ENCODE results near the gene MSI2. TPM values are rescaled to one million over a fixed set of nuclear protein-coding genes. Genes with fewer than 3 reads are reported as not detected.

The MSI2 gene
- total RNA-seq, 2 experiments from 2014 or later: 117 to 120 TPM

DNA sequence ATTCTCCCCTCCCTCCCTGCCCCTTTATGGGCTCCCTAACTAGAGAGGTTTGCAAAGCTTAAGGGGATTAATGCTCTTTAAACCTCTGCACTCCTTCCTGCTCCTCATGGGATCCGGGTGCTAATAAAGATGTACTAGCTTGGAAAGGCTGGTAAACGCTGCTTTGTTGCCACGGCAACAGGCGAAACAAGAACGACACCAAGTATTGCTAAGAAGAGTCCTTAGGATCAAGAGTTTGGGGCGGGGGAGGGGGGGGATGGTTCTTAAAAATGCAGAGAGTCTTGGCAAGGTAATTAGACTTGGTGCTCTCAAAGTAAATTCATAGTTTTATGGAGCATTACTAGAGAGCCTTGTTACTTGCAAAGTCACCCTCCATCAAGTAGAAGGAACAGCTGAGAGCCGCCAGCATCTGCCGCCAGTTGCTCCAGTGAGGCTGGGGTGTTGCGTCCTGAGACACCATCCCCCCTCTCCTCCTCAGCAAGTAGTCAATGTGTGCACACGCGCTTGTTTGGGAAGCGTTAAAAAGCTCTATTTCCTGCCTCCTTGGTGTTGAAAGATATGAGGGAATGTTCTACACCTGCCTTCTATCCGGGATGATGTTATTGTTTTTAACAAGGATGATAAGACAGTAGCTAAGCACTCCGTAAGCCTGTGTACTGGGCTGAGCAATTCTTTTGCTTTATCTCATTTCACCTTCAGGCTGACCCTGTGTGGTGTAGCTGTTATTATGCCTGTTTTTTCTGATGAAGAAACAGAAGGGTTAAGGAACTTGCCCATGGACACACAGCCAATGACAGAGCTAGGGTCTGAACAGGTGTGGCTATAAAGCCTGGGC is 297.9 kb downstream of the MSI2 start:
- DNase-seq: no peak
- no peaks in the 10 kb centered on the region for H3K27me3 Mint-ChIP-seq
- ATAC-seq: no peak
- H3K9me3 Mint-ChIP-seq (ENCODE audit: low read depth): no peaks in the 10 kb centered on the region
- no peaks in the 10 kb centered on the region for H3K36me3 Mint-ChIP-seq
- CTCF ChIA-PET: interaction anchor here (0.9 to 1.4 kb wide), 2 partner anchors 43 to 118 kb away, joined by 3 to 5 read pairs; no protein-coding TSS in a partner anchor
- no peak overlapping the region for H3K4me3 Mint-ChIP-seq
- no peak overlapping the region for H3K27ac Mint-ChIP-seq
- no peaks in the 10 kb centered on the region for H3K4me1 Mint-ChIP-seq

- Mint-ChIP-seq H3K9me3 (ENCODE audit: low read depth) (no peaks in the 10 kb centered on the region), H3K4me3 (no peak overlapping the region), H3K27ac (no peak overlapping the region), H3K27me3 (no peaks in the 10 kb centered on the region), H3K36me3 (no peaks in the 10 kb centered on the region), H3K4me1 (no peaks in the 10 kb centered on the region)
- no peak for ATAC-seq
- CTCF ChIA-PET: interaction anchor here (1.4 kb wide), 1 partner anchor 43 kb away, joined by 5 read pairs; no protein-coding TSS in a partner anchor
- no peak for DNase-seq
Measured at GRCh38 chr17:57554826-57555635, 298.7 kb downstream of the MSI2 start.

DNA sequence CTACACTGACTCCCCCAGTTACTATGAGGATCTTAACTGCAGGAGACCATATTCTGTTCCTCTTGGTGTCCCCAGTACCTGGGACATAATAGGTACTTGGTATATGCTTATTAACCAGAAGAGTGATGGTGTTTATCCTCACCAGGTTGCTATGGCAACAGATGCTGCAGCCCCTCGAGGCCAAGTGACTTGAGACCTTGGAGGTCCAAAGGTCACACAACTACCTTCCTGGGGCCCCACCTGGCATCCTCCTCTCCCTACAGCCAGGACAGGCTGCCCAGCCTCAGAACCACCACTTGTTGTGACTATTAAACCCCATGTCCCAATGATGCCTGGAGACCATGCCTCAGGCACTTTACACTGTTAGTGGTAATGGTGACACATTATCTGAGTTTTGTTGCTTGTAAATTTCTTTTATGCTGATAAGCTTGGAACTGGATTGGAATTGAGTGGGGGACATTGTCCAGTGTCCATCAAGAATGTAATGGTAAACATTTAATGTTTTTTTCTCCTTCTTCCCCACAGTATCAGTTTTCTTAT is 299.4 kb downstream of the MSI2 start:
- CTCF ChIA-PET: interaction anchor here (1.3 kb wide), 1 partner anchor 116 kb away, joined by 4 read pairs; no protein-coding TSS in a partner anchor
- H3K9me3 Mint-ChIP-seq (ENCODE audit: low read depth): no peaks in the 10 kb centered on the region
- H3K27me3 Mint-ChIP-seq: no peaks in the 10 kb centered on the region
- DNase-seq (no peak), ATAC-seq (no peak)
- peaks cover 1% of the 10 kb centered on the region for H3K4me1 Mint-ChIP-seq
- no peaks in the 10 kb centered on the region for H3K36me3 Mint-ChIP-seq
- H3K27ac Mint-ChIP-seq: no peak overlapping the region
- no peak overlapping the region for H3K4me3 Mint-ChIP-seq

- no peaks in the 10 kb centered on the region for H3K9me3 Mint-ChIP-seq (ENCODE audit: low read depth)
- peaks cover 4% of the 10 kb centered on the region for H3K4me1 Mint-ChIP-seq
- no peak overlapping the region for H3K4me3 Mint-ChIP-seq
- no peak for DNase-seq
- CTCF ChIA-PET: interaction anchor here (1.3 kb wide), 1 partner anchor 116 kb away, joined by 4 read pairs; no protein-coding TSS in a partner anchor
- no peak overlapping the region for H3K27ac Mint-ChIP-seq
- no peaks in the 10 kb centered on the region for H3K36me3 Mint-ChIP-seq
- no peak for ATAC-seq
- H3K27me3 Mint-ChIP-seq: no peaks in the 10 kb centered on the region
Measured at GRCh38 chr17:57556320-57556719, 300.0 kb downstream of the MSI2 start.

GRCh38 chr17:57556977-57557376 is 300.7 kb downstream of the MSI2 start:
- no peaks in the 10 kb centered on the region for H3K9me3 Mint-ChIP-seq (ENCODE audit: low read depth)
- no peaks in the 10 kb centered on the region for H3K36me3 Mint-ChIP-seq
- DNase-seq: no peak
- ATAC-seq: no peak
- no peaks in the 10 kb centered on the region for H3K27me3 Mint-ChIP-seq
- H3K27ac Mint-ChIP-seq: no peak overlapping the region
- H3K4me3 Mint-ChIP-seq: no peak overlapping the region
- H3K4me1 Mint-ChIP-seq: peaks cover 4% of the 10 kb centered on the region
- CTCF ChIA-PET: interaction anchor here (1.3 kb wide), 1 partner anchor 115 kb away, joined by 4 read pairs; no protein-coding TSS in a partner anchor

DNA sequence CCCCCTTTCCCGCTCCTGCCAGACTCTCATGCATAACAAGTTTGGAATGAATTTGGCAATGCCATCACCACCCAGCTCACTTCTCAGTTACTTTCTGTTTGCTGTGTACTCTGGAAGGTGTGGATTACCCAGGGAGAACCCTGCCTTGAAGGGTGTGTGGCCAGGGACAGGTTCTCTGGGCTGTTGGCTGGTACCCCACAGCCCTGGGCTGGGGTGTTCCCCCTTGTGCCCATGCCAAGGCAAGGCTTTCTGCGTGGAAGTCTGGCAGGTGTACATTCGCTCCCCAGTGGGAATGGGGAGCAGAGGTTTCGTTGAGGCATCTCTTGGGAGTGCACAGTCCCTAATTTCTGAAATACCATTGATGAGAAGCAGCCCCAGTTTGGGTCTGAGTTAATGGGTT is 301.1 kb downstream of the MSI2 start:
- Mint-ChIP-seq H3K36me3 (no peaks in the 10 kb centered on the region), H3K27ac (no peak overlapping the region), H3K4me3 (no peak overlapping the region), H3K9me3 (ENCODE audit: low read depth) (no peaks in the 10 kb centered on the region), H3K4me1 (peaks cover 4% of the 10 kb centered on the region), H3K27me3 (no peaks in the 10 kb centered on the region)
- ATAC-seq (no peak), DNase-seq (no peak)
- CTCF ChIA-PET: no interaction called here

GRCh38 chr17:57557834-57558681 is 301.7 kb downstream of the MSI2 start:
- H3K4me1 Mint-ChIP-seq: peaks cover 4% of the 10 kb centered on the region
- H3K27ac Mint-ChIP-seq: no peak overlapping the region
- no peaks in the 10 kb centered on the region for H3K27me3 Mint-ChIP-seq
- H3K4me3 Mint-ChIP-seq: no peak overlapping the region
- no peaks in the 10 kb centered on the region for H3K9me3 Mint-ChIP-seq (ENCODE audit: low read depth)
- CTCF ChIA-PET: no interaction called here
- no peak for DNase-seq
- no peak for ATAC-seq
- H3K36me3 Mint-ChIP-seq: no peaks in the 10 kb centered on the region

DNA sequence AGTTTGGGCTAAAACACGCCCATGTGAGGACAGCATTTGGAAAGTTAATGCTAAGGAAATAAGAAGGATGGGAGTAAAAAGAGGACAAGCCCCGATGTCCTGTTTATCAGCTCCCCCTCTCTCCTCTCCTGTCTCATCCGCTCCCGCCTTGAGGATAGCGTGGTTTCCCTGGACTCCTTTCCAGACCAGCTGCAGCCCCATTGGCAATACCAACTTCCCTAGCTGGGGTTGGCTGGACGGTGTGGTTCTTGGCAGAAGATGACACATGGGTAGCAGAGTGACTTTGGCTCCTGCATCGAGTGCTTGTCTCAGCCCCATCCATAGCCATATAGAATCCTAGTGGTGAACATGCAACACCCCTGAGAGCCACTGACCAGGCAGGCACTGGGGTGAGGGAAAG is 302.9 kb downstream of the MSI2 start:
- CTCF ChIA-PET: interaction anchor here (1.2 kb wide), 1 partner anchor 31 kb away, joined by 3 read pairs; no protein-coding TSS in a partner anchor
- no peak for DNase-seq
- Mint-ChIP-seq H3K4me1 (peaks cover 4% of the 10 kb centered on the region), H3K36me3 (no peaks in the 10 kb centered on the region), H3K27me3 (no peaks in the 10 kb centered on the region), H3K4me3 (no peak overlapping the region), H3K27ac (no peak overlapping the region), H3K9me3 (ENCODE audit: low read depth) (no peaks in the 10 kb centered on the region)
- ATAC-seq: no peak

- H3K4me3 Mint-ChIP-seq: no peak overlapping the region
- ATAC-seq: no peak
- no peaks in the 10 kb centered on the region for H3K27me3 Mint-ChIP-seq
Measured at GRCh38 chr17:57559634-57560318, 303.5 kb downstream of the MSI2 start.

DNA sequence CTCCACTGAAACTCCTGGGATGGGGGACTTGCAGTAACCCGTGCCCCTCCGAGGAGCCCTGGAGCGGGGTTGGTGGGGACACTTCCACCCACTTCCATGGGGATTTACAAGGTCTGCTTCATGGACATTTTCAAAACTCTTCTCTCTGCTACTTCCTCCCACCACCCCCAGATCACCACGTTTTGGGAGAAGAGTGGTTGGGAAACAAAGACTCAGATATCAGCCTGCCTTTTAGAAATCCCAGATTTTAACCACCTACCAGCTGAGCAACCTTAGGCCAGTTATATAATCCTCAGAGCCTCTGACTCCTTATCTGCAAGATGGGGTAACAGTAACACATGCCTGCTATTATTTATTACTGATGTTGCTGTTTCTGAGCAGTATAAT is 304.0 kb downstream of the MSI2 start:
- no peak overlapping the region for H3K27ac Mint-ChIP-seq
- H3K9me3 Mint-ChIP-seq (ENCODE audit: low read depth): no peaks in the 10 kb centered on the region
- no peak overlapping the region for H3K4me3 Mint-ChIP-seq
- CTCF ChIA-PET: interaction anchor here (1.2 kb wide), 1 partner anchor 30 kb away, joined by 3 read pairs; no protein-coding TSS in a partner anchor
- DNase-seq (no peak), ATAC-seq (no peak)
- H3K4me1 Mint-ChIP-seq: peaks cover 4% of the 10 kb centered on the region
- no peaks in the 10 kb centered on the region for H3K36me3 Mint-ChIP-seq
- H3K27me3 Mint-ChIP-seq: no peaks in the 10 kb centered on the region

More at GRCh38 chr17:57559634-57560318, 303.5 kb downstream of the MSI2 start:
- H3K36me3 Mint-ChIP-seq: no peaks in the 10 kb centered on the region
- peaks cover 4% of the 10 kb centered on the region for H3K4me1 Mint-ChIP-seq
- no peaks in the 10 kb centered on the region for H3K9me3 Mint-ChIP-seq (ENCODE audit: low read depth)
- no peak for DNase-seq
- CTCF ChIA-PET: interaction anchor here (1.2 kb wide), 1 partner anchor 30 kb away, joined by 3 read pairs; no protein-coding TSS in a partner anchor
- no peak overlapping the region for H3K27ac Mint-ChIP-seq

- H3K27me3 Mint-ChIP-seq: no peaks in the 10 kb centered on the region
- no peak overlapping the region for H3K27ac Mint-ChIP-seq
- CTCF ChIA-PET: interaction anchor here (0.8 to 0.9 kb wide), 2 partner anchors 16 to 318 kb away, joined by 3 read pairs; no protein-coding TSS in a partner anchor
- DNase-seq: no peak
- no peak for ATAC-seq
- peaks cover 4% of the 10 kb centered on the region for H3K4me1 Mint-ChIP-seq
- no peak overlapping the region for H3K4me3 Mint-ChIP-seq
- no peaks in the 10 kb centered on the region for H3K9me3 Mint-ChIP-seq (ENCODE audit: low read depth)
- no peaks in the 10 kb centered on the region for H3K36me3 Mint-ChIP-seq
Measured at GRCh38 chr17:57561072-57561861, 304.9 kb downstream of the MSI2 start.

All from activated CD8-positive, alpha-beta memory T cell treated with anti-CD3 and anti-CD28 coated beads, Interleukin-2, amount 10 ng/mL, durations not matched to agents 7 days and 5 days (primary cell).